Measurements from ENCODE around the gene SCLT1.
A peak's percentile ranks its signal among the peaks of the same experiment; 100 is the strongest.
"Not testable (repeated sequence)": the region's sequence is repeated elsewhere in the genome, so short reads cannot be mapped to it uniquely, and the experiment has no call there.

The SCLT1 gene

DNA sequence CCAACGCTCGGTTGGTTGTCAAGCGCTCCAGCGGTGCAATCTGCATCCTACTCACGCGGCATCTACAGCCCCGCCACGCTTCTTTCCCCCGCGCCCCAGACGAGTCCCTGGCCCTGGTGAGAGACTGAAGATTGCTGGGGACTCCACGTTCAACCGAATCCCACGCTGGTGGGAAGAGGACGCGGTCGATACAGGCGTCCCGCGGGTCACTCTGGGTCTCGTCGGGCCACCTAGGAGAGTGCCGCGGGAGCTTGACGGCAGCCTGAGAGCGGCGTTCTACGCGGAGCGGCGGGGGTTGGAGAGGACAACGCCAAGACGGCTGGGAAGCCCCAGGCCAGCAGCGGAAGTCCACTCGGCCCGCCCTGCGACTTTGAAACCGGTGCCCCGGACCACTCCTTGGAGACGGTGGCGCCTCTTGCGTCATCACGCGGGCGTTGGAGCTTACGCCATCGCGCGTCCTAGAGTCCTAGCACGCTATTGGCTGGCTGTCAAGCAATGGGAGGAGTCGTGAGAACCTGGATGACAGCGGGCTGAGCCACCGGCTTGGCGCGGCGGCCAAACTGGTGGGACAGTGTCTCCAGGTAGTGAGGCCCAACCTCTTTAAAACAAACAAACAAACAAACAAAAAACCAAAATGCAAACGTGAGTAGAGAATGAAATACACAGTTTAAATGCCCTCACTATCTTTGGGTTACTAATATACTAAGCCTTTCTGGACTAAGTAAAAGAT lies at the start of gene SCLT1:
Gene SCLT1 (minus strand): TSS at position 349 of the 730 bp plus-strand sequence. CDS start 436 bp downstream, outside the sequence.
- DNase-seq (ENCODE audit: low spot score), result peak; percentile 99

DNA sequence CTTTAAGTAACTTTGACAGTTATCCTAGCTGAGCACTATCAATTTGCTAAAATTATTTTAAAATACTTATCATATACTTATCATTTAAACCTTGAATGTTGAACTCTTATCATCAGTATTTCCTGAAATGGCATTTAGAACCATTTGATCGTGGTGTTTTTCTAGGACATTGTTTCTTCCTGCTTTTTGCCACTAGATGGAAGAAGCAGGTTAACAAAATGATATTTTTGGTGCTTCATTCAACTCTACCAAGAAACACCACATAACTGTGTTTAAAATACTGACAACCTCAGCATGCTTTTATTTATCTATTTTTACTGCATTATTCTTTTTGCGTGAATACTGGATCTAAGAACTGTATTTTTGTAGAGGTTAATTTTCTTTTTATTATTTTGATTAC lies 47.2 kb upstream of the SCLT1 start:
- DNase-seq (ENCODE audit: low spot score), result peak; percentile 19

DNA sequence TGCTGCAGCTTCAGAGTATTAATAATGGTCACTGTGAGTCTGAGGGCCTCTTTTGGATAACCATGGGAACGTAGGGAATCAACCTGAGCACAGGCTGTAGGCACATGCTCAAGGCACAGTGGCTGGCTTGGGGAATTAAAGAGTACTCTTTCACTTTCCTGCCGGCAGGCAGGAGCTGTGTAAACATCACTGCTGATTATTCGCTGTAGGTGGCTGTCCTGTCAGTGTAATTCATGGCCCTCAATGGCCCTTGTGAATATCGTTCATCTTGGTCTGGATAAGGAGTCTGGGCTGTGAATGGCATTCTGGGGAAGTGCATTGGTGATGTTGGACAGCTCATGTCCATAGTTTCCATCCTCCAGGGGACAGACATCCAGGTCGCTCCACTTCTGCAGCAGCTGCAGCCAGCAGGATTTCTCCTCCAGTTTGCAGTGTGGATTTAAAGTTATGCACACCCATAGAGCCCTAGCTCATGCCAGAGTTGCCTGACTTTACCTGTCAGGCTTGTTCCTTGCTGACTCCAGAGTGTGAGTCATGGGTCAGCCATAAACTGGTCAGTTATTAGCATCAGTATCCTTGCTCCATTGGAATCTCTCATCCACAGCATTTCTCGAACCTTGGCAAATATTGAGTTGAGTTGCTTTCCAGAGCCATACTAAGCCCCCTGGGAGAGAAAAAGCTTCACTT lies 45.6 kb upstream of the SCLT1 start:
- DNase-seq (ENCODE audit: low spot score), result no peak

DNA sequence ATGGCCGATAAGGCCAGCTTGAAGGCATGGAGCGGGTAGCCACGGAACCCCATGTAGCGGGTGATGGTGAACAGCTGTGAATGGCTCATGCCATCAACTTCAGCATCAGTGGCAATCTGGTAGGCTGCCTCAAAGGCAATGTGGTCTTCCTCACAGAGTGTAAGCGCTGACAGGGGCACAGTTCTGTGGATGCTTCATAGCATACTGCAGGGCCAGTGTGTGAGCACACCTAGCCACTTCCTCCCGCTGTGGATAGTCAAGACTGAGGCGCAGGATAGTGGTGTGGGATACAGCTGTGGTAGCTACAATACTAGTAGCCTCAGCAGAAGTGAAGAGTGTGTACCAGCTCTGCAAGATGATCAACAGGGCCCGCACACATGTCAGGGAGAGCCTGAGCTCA lies 43.1 kb upstream of the SCLT1 start:
- no peak for DNase-seq (ENCODE audit: low spot score)

DNA sequence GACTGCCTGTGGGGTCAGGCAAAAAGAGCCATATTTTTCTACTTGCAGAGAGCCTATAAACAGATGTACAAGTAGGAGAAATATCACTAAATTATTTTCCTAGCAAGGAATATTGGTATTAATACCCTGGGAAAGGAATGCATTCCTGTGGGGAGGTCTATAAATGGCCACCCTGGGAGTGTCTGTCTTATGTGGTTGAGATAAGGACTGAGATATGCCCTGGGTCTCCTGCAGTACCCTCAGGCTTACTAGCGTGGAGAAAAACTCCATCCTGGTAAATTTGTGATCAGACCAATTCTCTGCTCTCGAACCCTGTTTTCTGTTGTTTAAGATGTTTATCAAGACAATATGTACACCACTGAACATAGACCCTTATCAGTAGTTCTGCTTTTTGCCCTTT lies 38.0 kb upstream of the SCLT1 start:
- no peak for DNase-seq (ENCODE audit: low spot score)

DNA sequence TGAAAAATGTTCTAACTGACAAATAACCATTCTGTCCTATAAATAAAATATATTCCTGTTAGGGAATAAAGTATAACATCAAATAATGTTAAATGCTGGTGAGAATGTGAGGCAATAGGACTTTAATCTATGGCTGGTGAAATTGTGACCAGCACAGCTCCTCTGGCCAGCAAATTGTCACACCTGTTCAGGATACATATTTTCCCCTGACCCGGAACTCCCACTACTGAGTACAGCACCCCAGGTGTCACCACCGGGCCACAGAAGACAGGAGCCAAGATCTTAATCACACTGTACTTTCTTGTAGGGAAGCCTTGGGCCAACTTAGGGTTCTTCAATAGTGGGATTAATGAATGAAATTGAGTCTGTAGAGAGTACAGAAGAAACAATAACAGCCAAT lies 35.8 kb upstream of the SCLT1 start:
- DNase-seq (ENCODE audit: low spot score), result no peak

DNA sequence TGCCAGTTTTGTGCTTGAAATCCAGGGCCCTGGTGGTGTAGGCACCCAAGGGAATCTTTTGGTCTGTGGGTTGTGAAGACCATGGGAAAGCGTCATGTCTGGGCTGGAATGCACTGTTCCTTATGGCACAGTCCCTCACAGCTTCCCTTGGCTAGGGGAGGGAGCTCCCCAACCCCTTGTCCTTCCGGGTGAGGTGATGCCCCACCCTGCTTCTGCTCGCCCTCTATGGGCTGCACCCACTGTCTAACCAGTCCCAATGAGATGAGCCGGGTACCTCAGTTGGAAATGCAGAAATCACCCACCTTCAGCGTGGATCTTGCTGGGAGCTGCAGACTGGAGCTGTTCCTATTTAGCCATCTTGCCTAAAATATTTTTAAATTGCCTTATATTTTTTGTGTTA lies 33.3 kb upstream of the SCLT1 start:
- DNase-seq (ENCODE audit: low spot score), result not testable (repeated sequence)

DNA sequence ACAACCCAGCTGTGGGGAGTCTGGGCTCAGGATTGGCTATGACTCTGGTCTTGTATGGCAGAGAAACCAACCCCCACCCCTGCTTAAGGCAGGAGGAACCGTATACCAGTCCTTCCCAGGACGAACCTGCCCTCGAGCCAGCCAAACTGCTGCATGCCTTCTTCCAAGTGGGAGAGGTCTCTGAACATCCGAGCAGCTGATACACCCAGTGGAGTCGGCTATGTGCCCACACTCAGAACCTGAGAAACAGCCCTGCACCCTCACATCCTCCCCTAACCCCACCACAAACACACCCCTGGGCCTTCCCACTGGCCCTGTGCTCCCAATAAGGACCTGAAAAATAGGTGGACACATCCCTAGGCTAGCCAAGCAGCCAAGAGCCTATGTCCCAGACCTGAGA lies 24.4 kb upstream of the SCLT1 start:
- no peak for DNase-seq (ENCODE audit: low spot score)

DNA sequence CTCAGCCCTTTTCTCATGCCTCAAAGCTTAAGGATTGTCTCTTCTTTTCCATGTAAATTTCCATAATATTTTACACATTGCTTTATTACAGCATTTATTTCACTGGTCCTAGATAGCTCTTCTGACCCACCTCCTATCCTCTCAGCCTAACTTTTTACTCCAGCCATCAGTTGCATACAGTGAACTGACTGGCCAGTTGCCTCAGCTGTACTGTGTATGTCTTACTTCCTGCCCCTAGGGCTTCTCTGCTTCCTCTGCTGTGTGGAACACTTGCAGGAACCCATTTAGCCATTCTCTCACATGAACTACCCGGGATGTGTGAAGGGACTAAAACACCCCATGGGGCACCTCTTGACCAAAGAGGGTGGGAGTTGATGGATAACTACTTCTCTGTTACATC lies 20.6 kb upstream of the SCLT1 start:
- no peak for DNase-seq (ENCODE audit: low spot score)

DNA sequence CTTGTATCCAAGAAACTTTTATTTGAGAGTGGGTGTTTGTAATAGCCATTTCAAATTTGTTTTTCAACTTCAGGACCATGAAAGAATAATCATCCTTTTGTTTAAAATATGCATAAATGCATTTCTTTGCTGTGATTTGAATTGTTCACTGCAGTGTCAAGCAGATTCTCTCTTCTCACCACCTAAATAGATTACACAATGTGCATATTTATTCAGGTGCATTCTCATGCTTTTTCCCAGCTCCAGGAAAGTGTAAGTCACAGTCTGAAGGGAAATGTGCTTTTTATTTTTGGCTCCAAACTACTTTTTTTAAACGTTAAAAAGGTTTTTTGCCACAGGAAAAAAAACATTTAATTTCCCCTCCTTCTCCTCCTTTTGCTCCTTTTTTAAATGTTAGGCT lies 20.1 kb upstream of the SCLT1 start:
- DNase-seq (ENCODE audit: low spot score), result no peak

DNA sequence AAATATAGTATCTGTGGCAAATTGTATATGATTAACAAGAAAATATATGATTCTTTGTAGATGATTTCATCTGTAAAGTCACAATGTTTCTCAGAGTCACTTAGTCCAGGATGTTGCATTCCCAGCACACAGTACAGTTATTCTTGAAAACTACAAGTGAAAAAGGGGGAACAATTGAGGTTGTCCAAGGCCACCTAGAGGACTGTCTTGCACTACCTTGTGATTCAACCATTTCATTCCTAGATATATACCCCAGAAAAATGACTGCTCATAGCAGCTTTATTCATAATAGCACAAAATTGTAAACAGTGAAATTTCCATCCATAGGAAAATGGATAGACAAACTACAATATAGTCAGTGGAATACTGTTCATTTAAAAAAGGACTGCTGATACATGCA lies 18.6 kb upstream of the SCLT1 start:
- peak; percentile 22 for DNase-seq (ENCODE audit: low spot score)

DNA sequence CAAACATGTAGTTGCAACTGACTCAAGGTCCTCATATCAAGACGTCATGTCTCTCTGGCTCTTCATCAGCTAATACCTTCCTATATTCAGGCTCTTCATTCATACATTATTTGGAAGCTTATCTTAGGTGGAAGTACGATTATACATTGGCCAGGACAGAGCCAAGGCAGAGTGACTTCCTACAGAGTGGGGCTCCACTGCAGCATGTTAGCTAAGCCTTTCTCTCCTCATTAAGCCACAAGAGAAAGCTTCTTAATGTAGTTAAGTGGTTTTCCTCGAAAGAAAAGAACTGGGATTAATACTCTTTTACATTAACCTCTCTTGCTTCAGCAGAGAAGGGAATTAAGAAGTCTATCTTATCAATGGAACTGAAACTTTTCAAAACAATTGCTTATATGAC lies 17.6 kb upstream of the SCLT1 start:
- no peak for DNase-seq (ENCODE audit: low spot score)

DNA sequence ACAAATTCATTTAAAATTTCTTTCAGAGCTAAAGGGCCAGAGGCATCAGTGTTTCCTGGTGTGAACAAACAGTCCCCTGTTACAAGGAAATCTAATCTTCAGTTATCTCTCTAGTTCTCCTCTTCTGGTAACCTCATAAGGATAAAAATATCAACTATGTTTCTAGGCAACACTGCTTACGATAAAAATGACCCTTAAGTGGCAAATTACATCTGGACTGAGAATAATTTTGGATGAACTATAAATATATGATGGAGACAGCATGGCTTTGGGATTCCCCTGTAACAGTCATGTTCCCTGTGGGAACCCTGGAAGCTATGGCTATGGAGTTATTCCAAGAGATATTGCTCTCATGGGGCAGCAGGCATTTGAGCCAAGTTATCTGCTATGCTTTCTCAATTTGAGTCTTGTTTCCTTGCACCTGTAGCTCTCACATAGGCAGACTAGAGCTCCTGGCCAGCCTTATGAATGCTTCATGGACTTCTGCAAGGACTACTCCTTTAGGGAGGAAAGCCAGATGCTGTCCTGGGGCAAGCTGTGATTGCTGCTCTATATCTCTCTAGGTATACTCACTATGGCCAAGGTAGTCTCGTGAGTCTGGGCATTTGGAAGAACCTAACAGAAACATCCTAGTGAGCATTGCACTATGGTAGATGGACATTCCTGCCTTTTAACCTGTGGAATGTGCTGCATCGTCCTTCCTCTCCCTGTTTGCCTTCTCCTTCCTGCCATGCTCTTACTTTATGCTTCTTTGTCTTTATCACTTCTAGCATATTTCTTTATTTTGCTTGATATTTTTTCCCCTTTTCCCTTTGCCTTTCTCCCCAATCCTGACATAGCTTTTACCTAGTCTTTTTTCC lies 16.9 kb upstream of the SCLT1 start:
- DNase-seq (ENCODE audit: low spot score), result no peak

DNA sequence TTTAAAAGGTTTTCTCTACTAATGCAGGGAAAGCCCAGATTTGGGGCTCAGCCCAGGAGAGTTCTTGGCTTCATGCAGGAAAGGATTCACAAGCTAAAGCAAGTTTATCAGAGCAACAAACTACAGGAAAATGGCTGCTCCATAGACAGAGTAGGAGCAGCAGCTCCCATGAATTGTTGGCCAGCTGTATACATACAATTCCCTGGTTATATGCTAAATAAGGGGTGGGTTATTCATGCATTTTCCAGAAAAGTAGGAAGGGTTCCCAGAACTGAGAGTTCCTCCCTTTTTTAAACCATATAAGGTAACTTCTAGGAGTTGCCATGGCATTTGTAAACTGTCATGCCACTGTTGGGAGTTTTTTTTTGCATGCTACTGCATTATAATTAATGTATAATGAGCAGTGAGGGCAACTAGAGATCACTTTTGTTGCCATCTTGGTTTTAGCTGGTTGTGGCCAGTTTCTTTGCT lies 5.2 kb upstream of the SCLT1 start:
- no peak for DNase-seq (ENCODE audit: low spot score)

DNA sequence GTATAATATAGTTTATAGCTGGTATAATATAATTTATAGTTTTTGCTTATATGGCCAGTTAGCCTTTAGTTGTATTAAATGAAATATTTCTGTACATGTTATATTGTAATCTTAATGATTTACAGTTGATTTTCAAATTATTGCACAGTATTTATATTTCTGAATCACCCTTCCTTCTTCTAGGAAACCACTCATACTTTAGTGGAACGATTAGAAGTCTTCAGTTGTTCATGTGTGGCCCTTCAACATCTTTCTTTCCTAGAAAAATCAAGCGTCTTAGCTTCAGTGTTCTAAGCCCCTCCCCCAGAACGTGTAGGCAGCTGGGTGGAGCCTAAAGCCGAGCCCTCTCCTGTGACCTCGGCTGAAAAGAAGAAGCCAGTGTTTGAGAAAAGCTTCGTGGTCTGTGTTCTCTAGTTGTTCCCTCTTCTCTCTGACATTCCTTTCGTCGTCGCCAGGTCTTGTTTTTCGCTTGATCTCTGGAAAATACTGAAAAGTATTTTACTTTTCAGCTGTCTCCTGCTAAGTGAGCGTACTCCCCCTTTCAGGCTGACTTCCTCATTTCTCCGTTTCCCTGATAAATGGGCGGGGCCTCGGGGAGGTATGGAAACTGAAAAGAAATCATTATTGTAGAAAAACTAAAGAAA lies 2.6 kb upstream of the SCLT1 start, which contains the start of gene C4orf33:
Gene C4orf33 (plus strand): TSS at position 342 of the 644 bp plus-strand sequence. CDS start 6,459 bp downstream, outside the sequence.
- DNase-seq (ENCODE audit: low spot score), result peak; percentile 87

DNA sequence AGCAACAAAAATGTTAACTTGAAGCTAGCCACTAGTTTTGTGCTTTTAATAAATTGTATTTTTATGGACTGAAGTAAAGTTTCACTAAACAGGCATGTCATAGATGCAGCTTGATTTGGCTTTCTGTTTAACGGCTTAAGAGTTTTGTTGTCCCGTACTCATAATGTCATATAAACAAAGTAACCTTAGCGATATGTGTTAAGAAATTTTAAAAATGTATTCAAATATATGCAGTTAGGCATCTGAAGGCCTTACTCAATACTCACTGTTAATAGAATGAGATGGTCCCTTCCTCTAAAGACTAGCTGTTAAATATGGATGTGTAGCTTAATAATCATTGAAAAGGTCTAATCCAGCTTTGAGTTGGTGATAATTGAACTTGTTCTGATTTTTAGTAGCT lies 1.0 kb upstream of the SCLT1 start:
- peak; percentile 53 for DNase-seq (ENCODE audit: low spot score)

DNA sequence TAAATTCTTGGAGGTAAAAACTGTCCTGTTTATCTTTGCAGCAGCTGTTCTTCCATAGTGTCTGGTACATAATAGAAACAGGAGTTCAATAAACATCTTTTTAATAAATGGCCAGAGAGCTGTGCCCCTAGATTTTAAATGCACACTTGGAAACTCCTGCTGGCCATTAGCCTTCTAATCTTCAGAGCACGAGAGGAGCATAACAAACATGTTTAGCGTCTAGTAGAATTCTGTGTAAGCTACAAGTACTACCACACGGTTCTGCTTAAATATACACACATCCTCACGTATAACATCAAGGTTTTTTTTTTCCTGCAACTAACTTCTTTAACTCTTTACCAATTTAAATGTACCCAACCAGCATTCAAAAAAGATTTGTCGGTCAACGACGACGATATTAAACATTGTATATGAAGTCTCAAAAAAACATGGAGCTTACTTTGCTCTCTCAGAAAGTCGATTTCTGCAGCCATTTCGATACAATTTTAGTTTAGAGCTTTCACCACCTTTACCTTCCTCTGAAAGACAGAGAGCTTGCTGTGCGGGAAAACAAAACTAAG lies 628 bp downstream of the SCLT1 start:
- peak; percentile 56 for DNase-seq (ENCODE audit: low spot score)

DNA sequence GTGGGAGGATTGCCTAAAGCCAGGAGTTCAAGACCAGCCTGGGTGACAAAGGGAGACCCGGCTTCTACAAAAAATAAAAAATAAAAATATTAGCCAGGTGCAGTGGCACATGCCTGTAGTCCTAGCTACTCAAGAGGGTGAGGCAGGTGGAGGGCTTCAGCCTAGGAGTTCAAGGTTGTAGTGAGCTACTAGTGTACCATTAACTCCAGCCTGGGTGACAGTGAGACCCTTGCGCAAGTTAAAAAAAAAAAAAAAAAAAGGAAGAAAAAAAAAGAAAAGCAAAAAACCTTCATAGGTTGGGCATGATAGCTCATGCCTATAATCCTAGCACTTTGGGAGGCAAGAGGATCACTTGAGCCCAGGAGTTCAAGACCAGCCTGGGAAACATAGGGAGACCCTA lies 5.8 kb downstream of the SCLT1 start:
- no peak for DNase-seq (ENCODE audit: low spot score)

DNA sequence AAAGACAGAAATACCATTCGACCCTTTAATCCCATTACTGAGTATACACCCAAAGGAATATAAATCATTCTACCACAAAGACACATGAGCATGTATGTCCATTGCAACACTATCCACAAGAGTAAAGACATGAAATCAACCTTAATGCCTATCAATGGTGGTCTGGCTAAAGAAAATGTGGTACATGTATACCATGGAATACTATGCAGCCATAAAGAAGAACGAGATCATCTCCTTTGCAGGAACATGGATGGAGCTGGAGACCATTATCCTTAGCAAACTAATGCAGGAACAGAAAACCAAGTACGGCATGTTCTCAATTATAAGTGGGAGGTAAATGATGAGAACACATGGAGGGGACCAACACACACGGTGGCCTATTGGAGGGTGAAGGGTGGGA lies 7.9 kb downstream of the SCLT1 start:
- no peak for DNase-seq (ENCODE audit: low spot score)

DNA sequence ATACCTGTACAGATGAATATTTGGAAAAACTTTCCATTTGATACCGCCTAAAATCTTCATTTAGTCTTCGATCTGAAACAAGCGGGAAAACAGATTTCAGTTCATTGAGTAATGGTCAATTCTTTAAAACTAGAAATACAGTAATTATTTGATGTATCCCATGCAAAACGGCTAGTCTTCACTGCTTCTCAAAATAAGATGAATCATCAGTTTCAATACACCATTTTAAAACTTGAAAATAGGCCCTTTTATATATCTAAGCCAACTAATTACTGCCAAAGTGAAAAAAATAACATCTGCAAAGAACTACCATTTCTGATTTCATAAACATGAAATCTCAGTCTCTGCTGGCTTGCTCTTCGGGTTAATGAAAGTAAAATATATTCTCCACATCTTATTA lies 11.0 kb downstream of the SCLT1 start:
- no peak for DNase-seq (ENCODE audit: low spot score)

DNA sequence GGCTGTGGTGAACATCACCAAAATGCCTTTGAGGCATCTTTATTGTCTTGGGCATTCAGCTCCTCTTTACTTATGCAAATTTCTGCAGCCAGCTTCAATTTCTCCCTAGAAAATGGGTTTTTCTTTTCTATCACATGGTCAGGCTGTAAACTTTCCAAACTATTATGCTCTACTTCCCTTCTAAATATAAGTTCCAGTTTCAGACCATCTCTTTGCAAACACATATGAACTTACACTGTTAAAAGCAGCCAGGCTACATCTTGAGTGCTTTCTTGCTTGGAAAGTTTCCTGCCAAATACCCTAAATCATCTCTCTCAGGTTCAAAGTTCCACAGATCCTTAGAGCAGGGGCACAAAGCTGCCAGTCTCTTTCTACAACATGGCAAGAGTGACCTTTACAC lies 13.2 kb downstream of the SCLT1 start:
- no peak for DNase-seq (ENCODE audit: low spot score)

DNA sequence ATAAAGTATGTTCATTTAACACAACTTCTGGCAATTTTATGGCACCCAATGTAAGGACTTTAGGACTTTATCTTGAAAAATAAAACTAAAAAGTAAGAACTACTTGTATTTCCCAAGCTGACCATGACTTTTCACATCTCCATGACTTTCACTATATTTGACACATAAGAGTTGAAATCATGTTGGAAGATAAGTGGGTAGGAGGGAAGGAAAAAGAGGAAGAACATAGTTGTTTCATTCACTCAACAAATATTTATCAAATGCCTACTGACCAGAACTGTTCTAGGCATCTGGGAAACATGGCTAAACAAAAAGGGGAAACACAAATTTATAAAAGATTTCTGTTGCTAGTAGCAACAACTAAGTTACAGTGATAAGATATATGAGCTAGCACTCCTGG lies 16.0 kb downstream of the SCLT1 start:
- no peak for DNase-seq (ENCODE audit: low spot score)

Data from RKO (cell line).